Stimulated activated CD4-positive, alpha-beta T cell treated with anti-CD3 and anti-CD28 coated beads, Interleukin-4, amount 100 ng/mL, for 1 hour (primary cell): Measurements from ENCODE around the gene EFNA5.
"Not testable (repeated sequence)": the region's sequence is repeated elsewhere in the genome, so short reads cannot be mapped to it uniquely, and the experiment has no call there.

Experiments
- DNase-seq: peaks from one replicate; pipeline ENCODE4 v3.0.0-alpha.2; 2020

EFNA5 gene

GRCh38 chr5:107451028-107451427 is 219.7 kb downstream of the EFNA5 start:
- no peak for DNase-seq

- DNase-seq = no peak
Observed at GRCh38 chr5:107450531-107450930, 220.2 kb downstream of the EFNA5 start.

- DNase-seq = no peak
Observed at GRCh38 chr5:107449369-107449768, 221.4 kb downstream of the EFNA5 start.

DNA sequence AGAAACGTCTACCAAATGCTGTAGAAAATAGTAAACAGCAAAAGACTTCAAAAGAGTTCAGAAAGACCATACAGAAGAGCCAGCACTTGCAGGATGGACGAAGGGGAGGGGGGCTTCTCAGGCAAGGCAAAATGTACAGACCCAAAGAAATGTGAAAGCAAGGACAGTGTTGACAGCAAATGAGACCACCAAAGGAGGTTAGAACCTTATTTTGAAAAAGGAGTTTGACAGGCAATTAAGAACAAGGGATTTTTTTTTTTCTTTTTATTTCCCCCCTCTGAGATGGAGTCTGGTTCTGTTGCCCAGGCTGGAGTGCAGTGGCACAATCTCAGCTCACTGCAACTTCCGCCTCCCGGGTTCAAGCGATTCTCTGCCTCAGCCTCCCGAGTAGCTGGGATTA is 223.2 kb downstream of the EFNA5 start:
- no peak for DNase-seq

DNA sequence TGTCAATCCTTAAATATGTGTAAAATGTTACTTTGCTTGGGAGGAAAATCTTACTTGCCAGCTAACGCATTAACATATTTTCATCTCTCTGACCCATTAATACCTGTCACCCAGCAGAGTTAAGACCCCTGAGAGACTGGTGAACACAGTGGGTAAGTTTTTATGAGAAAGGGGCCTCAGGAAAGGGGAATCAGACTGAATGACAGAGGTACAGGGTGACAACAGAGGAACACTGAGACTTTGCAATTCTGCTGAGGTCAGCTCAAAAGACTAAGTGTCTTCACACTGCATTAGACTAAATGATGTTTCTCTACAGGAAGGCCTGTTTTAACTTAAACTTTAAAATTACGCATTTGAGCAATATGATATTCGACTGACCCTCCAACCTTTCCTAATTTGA is 223.8 kb downstream of the EFNA5 start:
- no peak for DNase-seq

GRCh38 chr5:107444300-107444699 is 226.4 kb downstream of the EFNA5 start:
- DNase-seq = no peak

GRCh38 chr5:107443897-107444296 is 226.8 kb downstream of the EFNA5 start:
- DNase-seq = no peak

- DNase-seq = no peak
Observed at GRCh38 chr5:107442452-107442851, 228.3 kb downstream of the EFNA5 start.

- DNase-seq = no peak
Observed at GRCh38 chr5:107439832-107440231, 230.9 kb downstream of the EFNA5 start.

DNA sequence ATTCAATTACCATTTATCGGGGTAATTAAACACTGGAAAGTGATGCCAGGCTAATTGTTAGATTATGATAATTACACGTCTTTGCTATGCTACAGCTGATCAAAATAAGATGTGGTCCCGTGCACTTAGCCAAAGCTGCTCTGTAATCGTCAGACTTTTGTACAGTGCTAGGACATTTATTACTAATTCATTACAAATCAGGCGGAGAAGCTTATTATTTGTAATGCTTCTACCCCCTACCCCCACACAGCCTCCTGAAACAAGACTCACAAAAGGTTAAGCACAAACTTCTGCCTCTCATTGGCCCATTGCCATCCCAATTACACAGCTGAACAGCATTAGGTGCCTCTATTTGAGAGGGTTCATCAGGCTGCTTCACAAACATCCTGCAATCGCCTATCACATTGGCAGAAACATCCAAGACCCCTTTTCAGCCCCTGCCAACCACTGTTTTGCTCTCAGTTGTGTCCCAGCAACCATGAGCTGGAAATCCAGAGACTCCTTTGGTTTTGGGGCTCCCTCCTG is 232.7 kb downstream of the EFNA5 start:
- no peak for DNase-seq

DNA sequence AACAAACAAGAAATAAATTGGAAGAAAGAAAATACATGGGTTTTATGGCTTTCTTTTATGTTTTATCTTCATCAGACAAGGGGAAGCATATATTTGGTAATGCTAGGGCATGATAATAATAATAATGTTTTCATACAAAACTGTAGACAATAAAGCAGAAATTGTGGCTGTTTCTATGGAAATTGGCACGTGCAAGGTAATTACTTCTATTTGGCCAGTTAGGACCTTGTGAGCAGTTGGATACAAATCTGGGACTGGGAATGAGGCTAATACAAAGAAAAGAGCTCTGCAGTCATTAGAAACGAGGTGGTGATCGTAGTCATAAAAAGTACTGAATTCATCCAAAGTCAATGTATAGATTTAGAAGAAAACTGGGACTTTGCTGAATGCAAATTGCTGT is 233.6 kb downstream of the EFNA5 start:
- no peak for DNase-seq

- DNase-seq = no peak
Observed at GRCh38 chr5:107436201-107436600, 234.5 kb downstream of the EFNA5 start.

GRCh38 chr5:107435061-107435460 is 235.7 kb downstream of the EFNA5 start:
- no peak for DNase-seq

GRCh38 chr5:107433646-107434045 is 237.1 kb downstream of the EFNA5 start:
- not testable (repeated sequence) for DNase-seq

DNA sequence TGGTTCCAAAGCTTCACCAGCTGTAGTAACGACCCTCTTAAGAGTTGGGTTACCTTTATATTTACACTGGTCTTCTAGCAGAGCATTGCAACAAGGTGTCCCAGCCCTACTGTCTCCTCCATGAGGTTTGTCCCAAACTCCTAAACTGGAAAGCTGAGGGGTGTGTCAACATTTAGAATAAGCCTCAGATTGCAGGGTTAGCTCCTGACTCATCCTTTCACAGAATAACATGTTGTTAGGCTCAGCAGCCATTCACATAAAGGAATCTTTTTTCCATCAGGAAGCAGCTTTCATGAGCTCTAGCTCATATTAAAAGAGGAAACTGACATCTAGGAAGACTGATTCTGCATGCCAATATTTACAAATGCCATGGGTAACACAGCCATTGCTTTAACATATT is 238.7 kb downstream of the EFNA5 start:
- no peak for DNase-seq

- DNase-seq = no peak
Observed at GRCh38 chr5:107431536-107431935, 239.2 kb downstream of the EFNA5 start.

- DNase-seq = no peak
Observed at GRCh38 chr5:107430071-107430625, 240.6 kb downstream of the EFNA5 start.

DNA sequence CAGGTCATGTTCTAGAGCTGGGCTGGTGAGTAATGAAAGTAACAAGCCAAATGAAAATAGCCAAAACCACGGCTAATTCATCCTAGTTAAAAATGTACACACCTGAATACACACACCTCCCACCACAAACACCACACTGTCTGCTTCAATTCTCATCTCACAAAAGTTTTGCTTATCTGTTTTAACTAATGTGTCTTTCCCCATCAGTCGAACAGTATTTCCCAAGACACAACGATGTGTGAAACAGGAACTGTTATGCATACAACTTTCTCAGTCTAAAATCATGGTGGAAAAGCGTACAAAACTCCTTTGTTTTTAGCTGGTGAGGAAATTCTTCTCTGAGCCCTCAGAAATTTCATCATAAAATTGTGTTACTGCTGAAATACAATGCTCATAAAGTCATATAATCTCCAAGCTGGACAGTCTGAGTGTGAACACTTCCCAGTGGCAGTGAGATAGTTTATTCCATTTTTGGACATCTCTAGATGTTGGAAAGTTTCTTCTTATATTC is 242.4 kb downstream of the EFNA5 start:
- DNase-seq = no peak

DNA sequence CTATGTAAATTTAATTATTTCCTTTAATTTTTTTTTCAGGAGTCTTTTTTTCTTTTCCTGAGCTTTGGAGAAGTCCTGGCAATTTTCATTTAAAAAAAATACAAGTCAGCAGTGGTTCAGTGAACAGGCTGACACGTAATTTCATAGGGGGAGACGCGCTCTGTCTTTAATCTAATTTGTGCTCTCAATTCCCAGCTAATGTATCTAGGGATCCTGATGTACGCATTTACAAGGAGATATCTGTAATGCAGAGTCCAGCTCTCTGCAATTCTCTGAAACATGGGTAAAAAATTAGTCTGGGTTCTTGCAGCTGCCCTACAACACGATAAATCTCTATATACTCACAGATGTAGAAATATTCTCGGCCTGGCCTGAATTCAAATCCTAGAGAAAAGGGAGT is 243.9 kb downstream of the EFNA5 start:
- DNase-seq = no peak

GRCh38 chr5:107426209-107426608 is 244.5 kb downstream of the EFNA5 start:
- no peak for DNase-seq

GRCh38 chr5:107425541-107426031 is 245.2 kb downstream of the EFNA5 start:
- no peak for DNase-seq

GRCh38 chr5:107424491-107424890 is 246.2 kb downstream of the EFNA5 start:
- DNase-seq = no peak

DNA sequence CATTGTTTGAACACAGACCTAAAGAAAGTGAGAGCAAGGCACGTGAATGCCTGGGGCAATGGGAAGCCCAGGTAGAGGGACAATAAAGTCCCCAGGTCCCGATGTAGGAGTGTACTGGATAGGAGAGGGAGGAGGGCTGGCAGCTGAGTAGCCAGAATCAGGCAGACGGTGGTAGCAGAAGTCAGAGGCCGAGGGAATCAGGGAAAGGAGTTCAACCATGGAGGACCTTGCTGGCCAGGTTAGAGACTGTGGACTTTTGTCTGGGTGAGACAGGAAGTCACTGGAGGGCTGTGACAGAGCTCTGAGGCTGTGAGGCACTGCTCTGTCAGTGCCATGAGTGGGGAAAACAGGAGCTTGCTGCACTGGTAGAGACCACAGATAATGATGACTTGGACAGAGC is 248.2 kb downstream of the EFNA5 start:
- DNase-seq = no peak

GRCh38 chr5:107419498-107419897 is 251.2 kb downstream of the EFNA5 start:
- no peak for DNase-seq

DNA sequence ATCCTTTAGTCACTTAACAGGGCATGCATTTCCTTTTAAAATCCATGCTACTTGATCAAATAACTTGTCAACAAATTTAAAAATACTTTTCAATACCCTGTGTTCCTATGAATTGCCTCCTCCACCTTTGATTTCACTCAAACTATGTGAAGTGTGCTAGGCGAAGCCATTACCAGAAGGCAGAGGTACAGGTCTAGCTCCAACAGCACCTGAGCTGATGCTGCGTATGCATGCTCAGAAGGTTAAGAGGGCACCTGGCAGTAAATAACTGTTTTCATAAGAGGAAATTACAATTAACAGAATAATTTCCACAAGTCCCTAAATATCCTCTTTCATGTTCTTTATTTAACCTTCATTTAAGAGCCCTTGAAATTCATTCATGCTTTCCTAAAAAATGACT is 251.8 kb downstream of the EFNA5 start:
- DNase-seq = no peak
